Loucy (cell line): ENCODE measurements around the gene SEMA5B.

Experiments
- H2AFZ ChIP-seq: fragments of 200-600 bp; sonication (generic); 2 replicates; pipeline ENCODE4 v1.6.0; 2016; ENCODE audit warnings: antibody characterized with exemption, mild to moderate bottlenecking, low read length, moderate library complexity
- H3F3A ChIP-seq: fragments of 200-600 bp; 2 replicates; pipeline ENCODE4 v1.6.0; 2016; ENCODE audit warnings: antibody characterized with exemption, low read depth, mild to moderate bottlenecking
- H3K27me3 ChIP-seq: fragments of 200-600 bp; sonication (generic); 2 replicates; pipeline ENCODE4 v1.6.1; 2014; ENCODE audit warnings: low read length, mild to moderate bottlenecking; ENCODE audit not compliant: insufficient read depth, poor library complexity, severe bottlenecking
- H3K36me3 ChIP-seq: fragments of 200-600 bp; sonication (generic); 2 replicates; pipeline ENCODE4 v1.6.1; 2016; ENCODE audit warnings: low read length; ENCODE audit not compliant: insufficient read depth
- H3K4me1 ChIP-seq: fragments of 200-600 bp; sonication (generic); 2 replicates; pipeline ENCODE4 v1.5.1; 2014; ENCODE audit warnings: low read length, mild to moderate bottlenecking; ENCODE audit not compliant: insufficient read depth, poor library complexity, severe bottlenecking
- H3K4me2 ChIP-seq: fragments of 200-600 bp; sonication (generic); 2 replicates; pipeline ENCODE4 v1.6.0; 2014; ENCODE audit warnings: antibody characterized with exemption, low read length, low read depth, mild to moderate bottlenecking; ENCODE audit not compliant: poor library complexity, severe bottlenecking
- H3K4me3 ChIP-seq: fragments of 200-600 bp; sonication (generic); 2 replicates; pipeline ENCODE4 v1.5.1; 2014; ENCODE audit warnings: low read length, mild to moderate bottlenecking, mixed read lengths; ENCODE audit not compliant: poor library complexity, severe bottlenecking
- H3K79me2 ChIP-seq: fragments of 200-600 bp; sonication (generic); 2 replicates; pipeline ENCODE4 v1.6.1; 2014; ENCODE audit warnings: low read length; ENCODE audit not compliant: insufficient read depth
- H3K9ac ChIP-seq: fragments of 200-600 bp; sonication (generic); 2 replicates; pipeline ENCODE4 v1.6.0; 2014; ENCODE audit warnings: mild to moderate bottlenecking, low read depth, low read length, moderate library complexity; ENCODE audit not compliant: poor library complexity, severe bottlenecking
- H3K9me2 ChIP-seq: fragments of 200-600 bp; sonication (generic); replicated peaks from 2 replicates; pipeline ENCODE4 v1.6.1; 2016; ENCODE audit warnings: low read depth, low read length, mixed read lengths
- H3K9me3 ChIP-seq: fragments of 200-600 bp; sonication (generic); 2 replicates; pipeline ENCODE4 v1.6.1; 2014; ENCODE audit warnings: mild to moderate bottlenecking, antibody characterized with exemption, low read length, low read depth; ENCODE audit not compliant: insufficient read depth
- H4K20me1 ChIP-seq: fragments of 200-600 bp; sonication (generic); 2 replicates; pipeline ENCODE4 v1.6.0; 2014; ENCODE audit warnings: antibody characterized with exemption, low read length, mild to moderate bottlenecking; ENCODE audit not compliant: insufficient read depth, poor library complexity, severe bottlenecking
- CTCF ChIP-seq: fragments of 200-600 bp; sonication (generic); conservative IDR thresholded peaks from 2 replicates; pipeline ENCODE4 v1.5.1; 2014; ENCODE audit warnings: mild to moderate bottlenecking, antibody characterized with exemption, low read length
- EZH2phosphoT487 ChIP-seq: fragments of 200-600 bp; IDR thresholded peaks from 2 replicates; pipeline ENCODE4 v1.6.1; 2018; ENCODE audit warnings: antibody characterized with exemption, mild to moderate bottlenecking, moderate library complexity, borderline replicate concordance

The SEMA5B gene

GRCh38 chr3:122936986-122937385 lies 90.6 kb downstream of the SEMA5B start:
- H2AFZ ChIP-seq, result no peak overlapping the region
- H3K9me3 ChIP-seq, result no peaks in the 10 kb centered on the region
- no peaks in the 10 kb centered on the region for H3K27me3 ChIP-seq
- no peaks in the 10 kb centered on the region for H3K79me2 ChIP-seq
- H4K20me1 ChIP-seq, result no peaks in the 10 kb centered on the region
- H3K36me3 ChIP-seq, result no peaks in the 10 kb centered on the region
- H3K9ac ChIP-seq, result no peak overlapping the region
- H3K4me1 ChIP-seq, result no peaks in the 10 kb centered on the region
- no peaks in the 10 kb centered on the region for H3K9me2 ChIP-seq
- no peak overlapping the region for H3K4me3 ChIP-seq
- TF ChIP-seq EZH2phosphoT487, result no peak
- no peak for TF ChIP-seq CTCF
- no peak overlapping the region for H3K4me2 ChIP-seq
- H3F3A ChIP-seq, result no peaks in the 10 kb centered on the region

GRCh38 chr3:122936335-122936734 lies 91.2 kb downstream of the SEMA5B start:
- Histone ChIP-seq H3K9me3 (no peaks in the 10 kb centered on the region), H3K79me2 (no peaks in the 10 kb centered on the region), H4K20me1 (no peaks in the 10 kb centered on the region), H3K36me3 (no peaks in the 10 kb centered on the region), H3F3A (no peaks in the 10 kb centered on the region), H3K27me3 (no peaks in the 10 kb centered on the region), H3K9ac (no peak overlapping the region), H3K4me3 (no peak overlapping the region), H2AFZ (no peak overlapping the region), H3K9me2 (no peaks in the 10 kb centered on the region), H3K4me2 (no peak overlapping the region), H3K4me1 (no peaks in the 10 kb centered on the region)
- TF ChIP-seq EZH2phosphoT487 (no peak), CTCF (no peak)

GRCh38 chr3:122934251-122934650 lies 93.3 kb downstream of the SEMA5B start:
- TF ChIP-seq EZH2phosphoT487 (no peak), CTCF (no peak)
- Histone ChIP-seq H2AFZ (no peak overlapping the region), H3K4me3 (no peak overlapping the region), H3K27me3 (no peaks in the 10 kb centered on the region), H3K4me1 (no peaks in the 10 kb centered on the region), H4K20me1 (no peaks in the 10 kb centered on the region), H3K9me3 (no peaks in the 10 kb centered on the region), H3K36me3 (no peaks in the 10 kb centered on the region), H3K9me2 (no peaks in the 10 kb centered on the region), H3F3A (no peaks in the 10 kb centered on the region), H3K9ac (no peak overlapping the region), H3K4me2 (no peak overlapping the region), H3K79me2 (no peaks in the 10 kb centered on the region)
